HCT116 (cell line): ENCODE measurements around the gene STX12. TPM values are rescaled to one million over a fixed set of nuclear protein-coding genes. Genes with fewer than 3 reads are reported as not detected.

Experiments
- ATAC-seq: fragments of 200-7000 bp; cut with Tn5 transposase; 2 replicates; pipeline ENCODE4 v1.9.1; 2020; ENCODE audit warnings: mild to moderate bottlenecking, moderate library complexity
- BruUV-seq: library from RNA; stranded (reverse); fragments of 400-500 nt; replicated peaks from 2 replicates; lab custom pipeline; 2021; lab: Mats Ljungman, UMichigan
- CTCF ChIA-PET: fragments of 300-600 bp; sonication (Branson Sonifier 250); formaldehyde crosslinking; loops from one replicate; lab custom pipeline; 2021; ENCODE audit warnings: antibody characterized with exemption; lab: Charles Lee
- POLR2A ChIA-PET: fragments of 300-600, 350-600 bp; sonication (Branson Sonifier 250); formaldehyde crosslinking; loops from one replicate; lab custom pipeline; 2021; ENCODE audit warnings: antibody characterized with exemption; lab: Charles Lee
- RAD21 ChIA-PET, 2 experiments: fragments of 300-600 bp; sonication (Branson Sonifier 250); formaldehyde crosslinking; loops; one replicate each; lab custom pipeline; 2023; ENCODE audit warnings: low total read pairs in 2 of 2; ENCODE audit not compliant: uncharacterized antibody in 2 of 2, unreplicated experiment in 2 of 2, low non-redundant PET in 1 of 2; lab: Charles Lee
- DNase-seq: peaks from one replicate; pipeline ENCODE4 v3.0.0-alpha.2; 2010; ENCODE audit warnings: low read depth, low spot score
- H2AFZ ChIP-seq: fragments of 200-600 bp; shearing (Covaris generic), sonication (generic); 2 replicates; pipeline ENCODE4 v1.6.1; 2017; ENCODE audit warnings: low read depth, mixed run types, mixed read lengths, antibody characterized with exemption, low read length; ENCODE audit not compliant: poor library complexity, severe bottlenecking
- H3K27ac ChIP-seq: 2 replicates; pipeline ENCODE4 v1.5.1; 2012; ENCODE audit warnings: low read depth, low read length
- H3K27me3 ChIP-seq: fragments of 200-600 bp; sonication (generic); 2 replicates; pipeline ENCODE4 v1.6.1; 2016; ENCODE audit warnings: mixed run types, low read length, mixed read lengths; ENCODE audit not compliant: insufficient read depth
- H3K36me3 ChIP-seq, 2 experiments: fragments of 200-500 bp in 1 of 2; fragments of 200-600 bp in 1 of 2; sonication (Bioruptor generic) in 1 of 2; sonication (generic) in 1 of 2; 2 replicates each; pipeline versions ENCODE4 v1.5.1 to v1.6.1; 2014 to 2016; ENCODE audit warnings: low read length in 2 of 2, inconsistent platforms in 1 of 2, mixed read lengths in 1 of 2, mixed run types in 1 of 2; ENCODE audit not compliant: insufficient read depth in 2 of 2, control insufficient read depth in 1 of 2
- H3K4me1 ChIP-seq, 2 experiments: fragments of 200-600 bp in 1 of 2; sonication (generic) in 1 of 2; 2 replicates each; pipeline versions ENCODE4 v1.5.1 to v1.6.1; 2012 to 2017; ENCODE audit warnings: low read length in 2 of 2, inconsistent platforms in 1 of 2, mild to moderate bottlenecking in 1 of 2, mixed read lengths in 1 of 2, mixed run types in 1 of 2, moderate library complexity in 1 of 2; ENCODE audit not compliant: insufficient read depth in 2 of 2, control insufficient read depth in 1 of 2
- H3K4me2 ChIP-seq: fragments of 200-600 bp; sonication (generic); 2 replicates; pipeline ENCODE4 v1.6.1; 2017; ENCODE audit warnings: mixed run types, low read length, mixed read lengths
- H3K4me3 ChIP-seq, 2 experiments: fragments of 200-600 bp in 1 of 2; sonication (generic) in 1 of 2; replicated peaks in 1 of 2; 2 replicates each; pipeline ENCODE4 v1.5.1; 2011 to 2016; ENCODE audit warnings: low read length in 2 of 2, control low read depth in 1 of 2, low read depth in 1 of 2, mild to moderate bottlenecking in 1 of 2, mixed read lengths in 1 of 2, mixed run types in 1 of 2
- H3K79me2 ChIP-seq: fragments of 200-600 bp; sonication (generic); 2 replicates; pipeline ENCODE4 v1.6.1; 2017; ENCODE audit warnings: mild to moderate bottlenecking, mixed run types, low read length, moderate library complexity, mixed read lengths; ENCODE audit not compliant: insufficient read depth
- H3K9ac ChIP-seq: fragments of 200-600 bp; sonication (generic); 2 replicates; pipeline ENCODE4 v1.6.1; 2016; ENCODE audit warnings: low read length, mixed read lengths
- H3K9me2 ChIP-seq: fragments of 200-600 bp; sonication (generic), shearing (Covaris generic); 2 replicates; pipeline ENCODE4 v1.6.1; 2017; ENCODE audit warnings: mixed run types, mild to moderate bottlenecking, moderate library complexity; ENCODE audit not compliant: insufficient read depth
- H3K9me3 ChIP-seq, 2 experiments: fragments of 200-500 bp in 1 of 2; fragments of 200-600 bp in 1 of 2; sonication (Bioruptor generic) in 1 of 2; sonication (generic) in 1 of 2; 2 replicates each; pipeline ENCODE4 v1.6.1; 2014 to 2017; ENCODE audit warnings: low read length in 2 of 2, mixed read lengths in 2 of 2, inconsistent platforms in 1 of 2, low read depth in 1 of 2, mild to moderate bottlenecking in 1 of 2, mixed run types in 1 of 2, moderate library complexity in 1 of 2; ENCODE audit not compliant: control insufficient read depth in 1 of 2, insufficient read depth in 1 of 2
- H4K20me1 ChIP-seq: fragments of 200-600 bp; sonication (generic), shearing (Covaris generic); 2 replicates; pipeline ENCODE4 v1.6.1; 2017; ENCODE audit warnings: mixed run types, mild to moderate bottlenecking, moderate library complexity; ENCODE audit not compliant: insufficient read depth
- ATF3 ChIP-seq: IDR thresholded peaks from 2 replicates; pipeline ENCODE4 v1.6.1; 2012
- CTCF ChIP-seq, 3 experiments: fragments of 200-600 bp in 1 of 3; sonication (generic) in 1 of 3; IDR thresholded peaks in 2 of 3; conservative IDR thresholded peaks in 1 of 3; 2 replicates each; pipeline ENCODE4 v1.5.1; 2012 to 2017; ENCODE audit warnings: low read depth in 2 of 3, low read length in 2 of 3, antibody characterized with exemption in 1 of 3, borderline replicate concordance in 1 of 3, control low read depth in 1 of 3, mild to moderate bottlenecking in 1 of 3, mixed read lengths in 1 of 3, mixed run types in 1 of 3, moderate library complexity in 1 of 3; ENCODE audit not compliant: insufficient read depth in 1 of 3
- EGR1 ChIP-seq: IDR thresholded peaks from 2 replicates; pipeline ENCODE4 v1.6.1; 2012; ENCODE audit warnings: low read depth
- EZH2 ChIP-seq: fragments of 200-600 bp; sonication (generic); IDR thresholded peaks from 2 replicates; pipeline ENCODE4 v1.6.1; 2017; ENCODE audit warnings: antibody characterized with exemption, mixed run types
- POLR2AphosphoS5 ChIP-seq: IDR thresholded peaks from 2 replicates; pipeline ENCODE4 v1.6.1; 2011; ENCODE audit warnings: mild to moderate bottlenecking, low read depth, low read length, moderate library complexity
- REST ChIP-seq: IDR thresholded peaks from 2 replicates; pipeline ENCODE4 v1.6.1; 2012; ENCODE audit warnings: low read depth
- TCF7L2 ChIP-seq: IDR thresholded peaks from 2 replicates; pipeline ENCODE4 v1.7.0; 2011; ENCODE audit warnings: borderline replicate concordance, inconsistent platforms; ENCODE audit not compliant: insufficient read depth, insufficient read length; ENCODE audit errors: extremely low read depth
- ZBTB33 ChIP-seq: IDR thresholded peaks from 2 replicates; pipeline ENCODE4 v1.6.1; 2011; ENCODE audit warnings: mild to moderate bottlenecking, low read length, moderate library complexity; ENCODE audit not compliant: insufficient replicate concordance; ENCODE audit errors: extremely low read depth
- ZNF274 ChIP-seq: fragments of 200-500 bp; sonication (Bioruptor generic); IDR thresholded peaks from 2 replicates; pipeline ENCODE4 v1.6.1; 2014; ENCODE audit warnings: mild to moderate bottlenecking, low read depth, low read length, inconsistent platforms
- intact Hi-C: fragments of 100-400 bp; cut with micrococcal nuclease; formaldehyde crosslinking; loops from 2 replicates; pipeline ENCODE4 v1.10.0; 2022
- total RNA-seq: library from RNA; stranded (reverse); gene quantifications from one replicate; pipeline ENCODE4 v1.2.1, GENCODE V29; 2021; ENCODE audit not compliant: unreplicated experiment

STX12 gene
- total RNA-seq, 1 experiment from 2014 or later = 27.6 TPM

- Histone ChIP-seq H3K9ac (peak overlapping the region; percentile 75), H3K4me2 (peak overlapping the region; percentile 84), H4K20me1 (no peaks in the 10 kb centered on the region), H3K36me3 (no peaks in the 10 kb centered on the region), H3K27me3 (no peaks in the 10 kb centered on the region), H3K4me1 (peaks cover 4 to 19% of the 10 kb centered on the region in 2 experiments; a peak in 3 of 4 replicates), H3K4me3 (peak overlapping the region; percentile 65 to 66), H3K27ac (peak overlapping the region; percentile 57; the same call in 1 of the 2 replicates), H3K9me3 (no peaks in the 10 kb centered on the region), H2AFZ (no peak overlapping the region), H3K9me2 (no peaks in the 10 kb centered on the region), H3K79me2 (peaks cover 31% of the 10 kb centered on the region)
- TF ChIP-seq ZBTB33 (no peak), TCF7L2 (no peak), EZH2 (no peak), POLR2AphosphoS5 (no peak), REST (no peak), CTCF (IDR thresholded peaks at IDR 0.05 in 2 of 3, conservative IDR thresholded peaks at IDR 0.05 in 1 of 3; ENCODE audit: borderline replicate concordance in 1 of 3, insufficient read depth in 1 of 3, low read depth in 2 of 3, low read length in 2 of 3) (no peak), ZNF274 (no peak), EGR1 (no peak), ATF3 (no peak)
- RAD21 ChIA-PET = no interaction called here
- intact Hi-C loops = no loop called here
- POLR2A ChIA-PET = interaction anchor here (1.5 to 2.8 kb wide), 2 partner anchors 8 to 12 kb away, joined by 10 to 17 read pairs; no protein-coding TSS in a partner anchor
- TSS peak; percentile 55 for BruUV-seq
- no peak for DNase-seq
- ATAC-seq = no peak
- CTCF ChIA-PET = interaction anchor here (1.2 to 1.4 kb wide), 2 partner anchors 48 to 105 kb away, joined by 5 to 6 read pairs; partner anchors contain the start of gene FAM76A
Observed at GRCh38 chr1:27773826-27774445, 917 bp downstream of the STX12 start.
